ENCODE data around the gene STYK1.
A peak's percentile ranks its signal among the peaks of the same experiment; 100 is the strongest.

The STYK1 gene

GRCh38 chr12:10620078-10620779, 53.6 kb downstream of the STYK1 start:
- TF ChIP-seq CTCF (IDR thresholded peaks at IDR 0.05; ENCODE audit: extremely low read depth, insufficient read depth, missing control alignments): no peak
- no peak for DNase-seq (ENCODE audit: low spot score)
- in situ Hi-C loops (cut with MboI; ENCODE audit: low pct_unique_long_range_greater_than_20kb, low sequenced_read_pairs, unreplicated experiment): no loop called here

GRCh38 chr12:10618338-10618987, 55.4 kb downstream of the STYK1 start:
- in situ Hi-C loops (cut with MboI; ENCODE audit: low pct_unique_long_range_greater_than_20kb, low sequenced_read_pairs, unreplicated experiment): no loop called here
- DNase-seq (ENCODE audit: low spot score): no peak
- TF ChIP-seq CTCF (IDR thresholded peaks at IDR 0.05; ENCODE audit: extremely low read depth, insufficient read depth, missing control alignments): no peak

- no peak for TF ChIP-seq CTCF (IDR thresholded peaks at IDR 0.05; ENCODE audit: extremely low read depth, insufficient read depth, missing control alignments)
- no peak for DNase-seq (ENCODE audit: low spot score)
- in situ Hi-C loops (cut with MboI; ENCODE audit: low pct_unique_long_range_greater_than_20kb, low sequenced_read_pairs, unreplicated experiment): no loop called here
Observed at GRCh38 chr12:10617863-10618262, 56.0 kb downstream of the STYK1 start.

- no peak for TF ChIP-seq CTCF (IDR thresholded peaks at IDR 0.05; ENCODE audit: extremely low read depth, insufficient read depth, missing control alignments)
- DNase-seq (ENCODE audit: low spot score): no peak
- in situ Hi-C loops (cut with MboI; ENCODE audit: low pct_unique_long_range_greater_than_20kb, low sequenced_read_pairs, unreplicated experiment): no loop called here
Observed at GRCh38 chr12:10615532-10615931, 58.3 kb downstream of the STYK1 start.

GRCh38 chr12:10614056-10614370, 59.8 kb downstream of the STYK1 start:
- in situ Hi-C loops (cut with MboI; ENCODE audit: low pct_unique_long_range_greater_than_20kb, low sequenced_read_pairs, unreplicated experiment): no loop called here
- DNase-seq (ENCODE audit: low spot score): no peak
- TF ChIP-seq CTCF (IDR thresholded peaks at IDR 0.05; ENCODE audit: extremely low read depth, insufficient read depth, missing control alignments): no peak

- in situ Hi-C loops (cut with MboI; ENCODE audit: low pct_unique_long_range_greater_than_20kb, low sequenced_read_pairs, unreplicated experiment): no loop called here
- TF ChIP-seq CTCF (IDR thresholded peaks at IDR 0.05; ENCODE audit: extremely low read depth, insufficient read depth, missing control alignments): no peak
- DNase-seq (ENCODE audit: low spot score): peak; percentile 89
Observed at GRCh38 chr12:10613349-10614055, 60.4 kb downstream of the STYK1 start, which contains the start of gene MAGOHB. TSS of gene MAGOHB (minus strand) at chr12:10613609. CDS start at chr12:10613532, 77 bp downstream.

Data from GM13977 (cell line).